Upper lobe of left lung (tissue), 6 donors: Measurements from ENCODE around the gene CDC73. TPM values are rescaled to one million over a fixed set of nuclear protein-coding genes. Genes with fewer than 3 reads are reported as not detected.

Source experiments
- ATAC-seq, 2 donors: fragments of 200-7000 bp; cut with Tn5 transposase; one replicate each; pipeline ENCODE4 v1.9.1; 2022; ENCODE audit warnings: mild to moderate bottlenecking in 2 of 2, moderate library complexity in 2 of 2; ENCODE audit not compliant: low FRiP score in 2 of 2
- DNase-seq, 2 donors: peaks; one replicate each; pipeline ENCODE4 v3.0.0-alpha.2; 2019 to 2020
- H3K27ac ChIP-seq, 4 donors: fragments of 200-600 bp; sonication (generic); one replicate each; pipeline ENCODE4 v1.5.1; 2016 to 2019
- H3K27me3 ChIP-seq, 4 donors: fragments of 200-600 bp; sonication (generic); one replicate each; pipeline ENCODE4 v1.5.1; 2017 to 2019
- H3K36me3 ChIP-seq, 4 donors: fragments of 200-600 bp; sonication (generic); one replicate each; pipeline ENCODE4 v1.5.1; 2016 to 2019
- H3K4me1 ChIP-seq, 4 donors: fragments of 200-600 bp; sonication (generic); one replicate each; pipeline ENCODE4 v1.5.1; 2018 to 2019
- H3K4me3 ChIP-seq, 4 donors: fragments of 200-600 bp; sonication (generic); one replicate each; pipeline ENCODE4 v1.5.1; 2017 to 2019; ENCODE audit warnings: mild to moderate bottlenecking in 2 of 4, moderate library complexity in 1 of 4
- H3K9me3 ChIP-seq, 4 donors: fragments of 200-600 bp; sonication (generic); one replicate each; pipeline ENCODE4 v1.5.1; 2018 to 2019
- CTCF ChIP-seq, 6 experiments: fragments of 450-650 bp in 4 of 6; fragments of 200-600 bp in 2 of 6; sonication (generic) in 2 of 6; IDR thresholded peaks; one replicate each; pipeline ENCODE4 v1.5.1; 2016 to 2019; ENCODE audit warnings: antibody characterized with exemption in 6 of 6
- EP300 ChIP-seq, 4 donors: sonication (generic); formaldehyde crosslinking; IDR thresholded peaks; one replicate each; pipeline ENCODE4 v1.5.1; 2017; ENCODE audit warnings: antibody characterized with exemption in 4 of 4, control low read depth in 2 of 4
- POLR2A ChIP-seq, 4 donors: fragments of 450-650 bp; IDR thresholded peaks; one replicate each; pipeline ENCODE4 v1.5.1; 2016 to 2017; ENCODE audit warnings: antibody characterized with exemption in 4 of 4, mild to moderate bottlenecking in 2 of 4
- POLR2AphosphoS5 ChIP-seq, 2 donors: sonication (generic); formaldehyde crosslinking; IDR thresholded peaks; one replicate each; pipeline ENCODE4 v1.5.1; 2017; ENCODE audit warnings: antibody characterized with exemption in 2 of 2
- WGBS, 2 donors: methylation state at CpG; one replicate each; pipeline ENCODE4 v1.1.5; 2017 to 2018; 5-methylcytosine and 5-hydroxymethylcytosine counted together
- total RNA-seq, 6 donors: library from RNA; depleted of rRNA in 4 of 6; stranded (reverse); fragments of >200 nt in 4 of 6; gene quantifications; one replicate each; pipeline versions ENCODE4 v1.1.0 to v1.2.1, GENCODE V29; 2016 to 2021
- donor health status: DM: no; HTN: no; CAD: no; lungs with moderate emphysema.
- donor health status: DM: no; HTN: yes; CAD: no; lungs with severe emphysema.

CDC73 gene
- total RNA-seq, 6 donors from 2014 or later: 35.1 to 77.5 (median 47.5) TPM

GRCh38 chr1:193105821-193106177 lies 16.0 kb upstream of the CDC73 start:
- Histone ChIP-seq H3K9me3 (no peaks in the 10 kb centered on the region), H3K27me3 (no peaks in the 10 kb centered on the region), H3K4me3 (peak overlapping the region in 3 of 4 donors; percentile 63 to 88 (median 71)), H3K27ac (peak overlapping the region; percentile 89 to 93 (median 91)), H3K4me1 (peaks cover 7 to 18% (median 16%) of the 10 kb centered on the region in 4 donors), H3K36me3 (no peaks in the 10 kb centered on the region)
- TF ChIP-seq POLR2AphosphoS5 (IDR thresholded peaks at IDR 0.05) (no peak), EP300 (IDR thresholded peaks at IDR 0.05) (no peak), POLR2A (IDR thresholded peaks at IDR 0.05) (no peak), CTCF (IDR thresholded peaks at IDR 0.05) (no peak)
- DNase-seq (no peak), ATAC-seq (no peak)
- WGBS, 2 donors: 33 to 38% methylated on average over 4 of the region's 4 CpGs

DNA sequence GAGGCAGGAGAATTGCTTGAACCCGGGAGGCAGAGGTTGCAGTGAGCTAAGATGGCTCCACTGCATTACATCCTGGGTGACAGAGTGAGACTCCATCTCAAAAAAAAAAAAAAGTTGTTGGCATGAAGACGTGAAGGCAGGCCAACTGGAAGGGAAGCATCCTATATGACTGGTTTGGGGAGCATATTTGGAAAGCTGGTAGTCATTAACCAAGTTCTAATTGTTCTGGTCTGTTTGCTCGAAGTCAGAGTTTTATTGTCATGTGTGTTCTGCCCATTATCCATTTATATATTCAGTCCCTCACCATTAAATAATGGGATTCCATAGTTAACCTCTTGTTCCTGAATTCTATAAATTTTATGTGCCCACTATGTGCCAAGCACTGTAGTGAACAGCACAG lies 13.4 kb upstream of the CDC73 start:
- Histone ChIP-seq H3K4me1 (peaks cover 5 to 23% (median 17%) of the 10 kb centered on the region in 4 donors), H3K36me3 (no peaks in the 10 kb centered on the region), H3K9me3 (no peaks in the 10 kb centered on the region), H3K27me3 (no peaks in the 10 kb centered on the region), H3K4me3 (no peak overlapping the region), H3K27ac (no peak overlapping the region)
- DNase-seq (no peak), ATAC-seq (no peak)
- TF ChIP-seq POLR2AphosphoS5 (IDR thresholded peaks at IDR 0.05): no peak
- no peak for TF ChIP-seq CTCF (IDR thresholded peaks at IDR 0.05)
- no peak for TF ChIP-seq POLR2A (IDR thresholded peaks at IDR 0.05)
- TF ChIP-seq EP300 (IDR thresholded peaks at IDR 0.05): no peak
- 83 to 88% methylated on average over 3 of the region's 3 CpGs for WGBS, 2 donors

DNA sequence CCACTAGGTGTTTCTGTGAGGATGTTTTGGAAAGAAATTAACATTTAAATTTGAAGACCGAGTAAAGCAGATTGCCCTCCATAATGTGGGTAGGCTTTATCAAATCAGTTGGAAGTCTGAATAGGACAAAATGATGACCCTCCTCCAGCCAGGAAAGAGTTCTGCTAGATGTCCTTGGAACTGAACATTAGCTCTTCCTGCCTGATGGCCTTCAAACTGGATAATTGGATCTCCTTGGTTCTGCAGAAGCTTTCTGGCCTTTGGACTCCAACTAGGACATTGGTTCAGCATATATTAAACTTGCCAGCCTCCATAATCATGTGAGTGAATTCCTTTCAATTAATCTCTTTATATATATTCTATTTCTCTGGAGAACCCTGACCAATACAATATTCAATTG lies 12.2 kb upstream of the CDC73 start:
- Histone ChIP-seq H3K4me1 (peaks cover 4 to 15% (median 10%) of the 10 kb centered on the region in 4 donors), H3K27me3 (no peaks in the 10 kb centered on the region), H3K36me3 (no peaks in the 10 kb centered on the region), H3K9me3 (no peaks in the 10 kb centered on the region), H3K27ac (no peak overlapping the region), H3K4me3 (no peak overlapping the region)
- ATAC-seq (no peak), DNase-seq (no peak)
- 92 to 100% methylated on average over 1 of the region's 1 CpG for WGBS, 2 donors
- TF ChIP-seq EP300 (IDR thresholded peaks at IDR 0.05): no peak
- no peak for TF ChIP-seq POLR2A (IDR thresholded peaks at IDR 0.05)
- TF ChIP-seq POLR2AphosphoS5 (IDR thresholded peaks at IDR 0.05): no peak
- TF ChIP-seq CTCF (IDR thresholded peaks at IDR 0.05): no peak

DNA sequence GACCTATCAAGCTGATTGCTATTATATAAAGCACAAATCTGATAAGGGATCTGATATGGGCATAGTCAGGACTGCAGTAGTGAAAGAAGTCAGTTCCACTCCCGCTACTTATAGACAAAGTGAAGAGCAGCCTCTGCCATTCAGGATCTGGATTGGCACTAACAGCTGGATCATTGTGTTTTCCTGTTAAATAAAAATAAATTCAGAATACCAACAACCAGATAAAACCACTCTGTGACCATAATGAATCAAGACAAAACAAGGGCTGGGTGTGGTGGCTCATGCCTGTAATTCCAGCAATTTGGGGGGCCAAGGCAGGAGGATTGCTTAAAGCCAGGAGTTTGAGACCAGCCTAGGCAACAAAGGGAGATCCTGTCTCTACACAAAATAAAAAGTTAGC lies 11.6 kb upstream of the CDC73 start:
- H3K36me3 ChIP-seq: no peaks in the 10 kb centered on the region
- H3K4me3 ChIP-seq: no peak overlapping the region
- DNase-seq (no peak), ATAC-seq (no peak)
- TF ChIP-seq POLR2AphosphoS5 (IDR thresholded peaks at IDR 0.05) (no peak), POLR2A (IDR thresholded peaks at IDR 0.05) (no peak), CTCF (IDR thresholded peaks at IDR 0.05) (no peak), EP300 (IDR thresholded peaks at IDR 0.05) (no peak)
- H3K27me3 ChIP-seq: no peaks in the 10 kb centered on the region
- H3K4me1 ChIP-seq: peaks cover 4 to 15% (median 10%) of the 10 kb centered on the region in 4 donors
- WGBS, 2 donors: 88 to 95% methylated on average over 1 of the region's 1 CpG
- H3K9me3 ChIP-seq: no peaks in the 10 kb centered on the region
- H3K27ac ChIP-seq: no peak overlapping the region

GRCh38 chr1:193110864-193111263 lies 11.0 kb upstream of the CDC73 start:
- Histone ChIP-seq H3K27me3 (no peaks in the 10 kb centered on the region), H3K36me3 (no peaks in the 10 kb centered on the region), H3K4me3 (no peak overlapping the region), H3K4me1 (peaks cover 0 to 18% (median 12%) of the 10 kb centered on the region in 4 donors), H3K9me3 (no peaks in the 10 kb centered on the region), H3K27ac (peak overlapping the region in 3 of 4 donors; percentile 27 to 74 (median 60))
- DNase-seq (no peak), ATAC-seq (no peak)
- TF ChIP-seq POLR2A (IDR thresholded peaks at IDR 0.05) (no peak), EP300 (IDR thresholded peaks at IDR 0.05) (no peak), CTCF (IDR thresholded peaks at IDR 0.05) (no peak), POLR2AphosphoS5 (IDR thresholded peaks at IDR 0.05) (no peak)
- 87 to 88% methylated on average over 3 of the region's 3 CpGs for WGBS, 2 donors
